ENCODE results near the gene ARF3.

The ARF3 gene

GRCh38 chr12:48980953-48981756 is 23.9 kb upstream of the ARF3 start:
- FAIRE-seq, result no peak

GRCh38 chr12:48980389-48980952 is 23.2 kb upstream of the ARF3 start:
- FAIRE-seq, result no peak

GRCh38 chr12:48979602-48980388 is 22.5 kb upstream of the ARF3 start:
- FAIRE-seq, result no peak

- no peak for FAIRE-seq
Observed at GRCh38 chr12:48978741-48979601, 21.7 kb upstream of the ARF3 start.

- no peak for FAIRE-seq
Observed at GRCh38 chr12:48978291-48978740, 21.0 kb upstream of the ARF3 start, which contains the start of gene WNT1. Gene WNT1, plus strand, starts transcription at chr12:48978322. Its CDS starts 329 bp downstream, at chr12:48978651.

GRCh38 chr12:48977290-48978281 is 20.3 kb upstream of the ARF3 start:
- FAIRE-seq, result no peak

- FAIRE-seq, result no peak
Observed at GRCh38 chr12:48973941-48974673, 16.8 kb upstream of the ARF3 start.

GRCh38 chr12:48973531-48973930 is 16.2 kb upstream of the ARF3 start:
- no peak for FAIRE-seq

GRCh38 chr12:48972952-48973483 is 15.7 kb upstream of the ARF3 start:
- FAIRE-seq, result no peak

- no peak for FAIRE-seq
Observed at GRCh38 chr12:48972213-48972951, 15.1 kb upstream of the ARF3 start.

GRCh38 chr12:48970702-48971334 is 13.5 kb upstream of the ARF3 start:
- FAIRE-seq, result no peak

- no peak for FAIRE-seq
Observed at GRCh38 chr12:48969833-48970701, 12.8 kb upstream of the ARF3 start.

GRCh38 chr12:48969160-48969771 is 12.0 kb upstream of the ARF3 start:
- no peak for FAIRE-seq

GRCh38 chr12:48968467-48968866 is 11.2 kb upstream of the ARF3 start:
- FAIRE-seq, result no peak

GRCh38 chr12:48967991-48968390 is 10.7 kb upstream of the ARF3 start:
- no peak for FAIRE-seq

- FAIRE-seq, result no peak
Observed at GRCh38 chr12:48966177-48966895, 9.0 kb upstream of the ARF3 start.

- FAIRE-seq, result no peak
Observed at GRCh38 chr12:48965298-48965838, 8.1 kb upstream of the ARF3 start.
